ENCODE results near the gene MPV17L2. TPM values are rescaled to one million over a fixed set of nuclear protein-coding genes. Genes with fewer than 3 reads are reported as not detected.

Gene MPV17L2
- polyA plus RNA-seq, 1 donor from 2014 or later = 17.7 TPM

GRCh38 chr19:18183529-18183928 is 9.5 kb upstream of the MPV17L2 start:
- H3K79me2 ChIP-seq (replicated peaks; ENCODE audit: insufficient read depth, low read length) = no peaks in the 10 kb centered on the region
- no peak overlapping the region for H3K4me3 ChIP-seq (ENCODE audit: low read length)
- H3K27me3 ChIP-seq (ENCODE audit: insufficient read depth, low read depth, low read length) = no peaks in the 10 kb centered on the region

GRCh38 chr19:18185538-18185937 is 7.5 kb upstream of the MPV17L2 start:
- no peak overlapping the region for H3K4me3 ChIP-seq (ENCODE audit: low read length)
- H3K79me2 ChIP-seq (replicated peaks; ENCODE audit: insufficient read depth, low read length) = no peaks in the 10 kb centered on the region
- H3K9me3 ChIP-seq (ENCODE audit: low read length) = no peaks in the 10 kb centered on the region
- no peak overlapping the region for H3K9ac ChIP-seq (ENCODE audit: low read length)
- no peak overlapping the region for H2AFZ ChIP-seq (ENCODE audit: low read depth, low read length)
- H3F3A ChIP-seq (ENCODE audit: insufficient read depth, low read length, poor library complexity, severe bottlenecking) = no peaks in the 10 kb centered on the region
- H3K4me2 ChIP-seq (ENCODE audit: low read length) = no peak overlapping the region
- no peaks in the 10 kb centered on the region for H3K27me3 ChIP-seq (ENCODE audit: insufficient read depth, low read depth, low read length)
- no peaks in the 10 kb centered on the region for H4K20me1 ChIP-seq (ENCODE audit: insufficient read depth)
- H3K9me2 ChIP-seq (ENCODE audit: insufficient read depth, low read length) = no peaks in the 10 kb centered on the region
- H3K36me3 ChIP-seq (ENCODE audit: insufficient read depth, low read length) = no peaks in the 10 kb centered on the region
- no peak overlapping the region for H3K27ac ChIP-seq (ENCODE audit: low read length)
- TF ChIP-seq TAF1 (IDR thresholded peaks at IDR 0.05; ENCODE audit: low read depth) (no peak), REST (IDR thresholded peaks at IDR 0.05; ENCODE audit: borderline replicate concordance) (no peak), EP300 (conservative IDR thresholded peaks at IDR 0.05; ENCODE audit: poor library complexity, severe bottlenecking) (no peak), POLR2AphosphoS5 (IDR thresholded peaks at IDR 0.05) (no peak), SMC3 (conservative IDR thresholded peaks at IDR 0.05; ENCODE audit: poor library complexity) (no peak), EZH2 (IDR thresholded peaks at IDR 0.05; ENCODE audit: borderline replicate concordance, insufficient read depth, low read length, poor library complexity, severe bottlenecking) (no peak), MXI1 (conservative IDR thresholded peaks at IDR 0.05; ENCODE audit: poor library complexity, severe bottlenecking) (no peak), RAD21 (conservative IDR thresholded peaks at IDR 0.05) (no peak)

More at GRCh38 chr19:18183529-18183928, 9.5 kb upstream of the MPV17L2 start:
- H4K20me1 ChIP-seq (ENCODE audit: insufficient read depth) = no peaks in the 10 kb centered on the region
- H2AFZ ChIP-seq (ENCODE audit: low read depth, low read length) = no peak overlapping the region
- no peaks in the 10 kb centered on the region for H3K36me3 ChIP-seq (ENCODE audit: insufficient read depth, low read length)
- no peak overlapping the region for H3K9ac ChIP-seq (ENCODE audit: low read length)
- H3K27ac ChIP-seq (ENCODE audit: low read length) = no peak overlapping the region
- H3K4me2 ChIP-seq (ENCODE audit: low read length) = no peak overlapping the region
- H3K9me2 ChIP-seq (ENCODE audit: insufficient read depth, low read length) = no peaks in the 10 kb centered on the region
- no peaks in the 10 kb centered on the region for H3K9me3 ChIP-seq (ENCODE audit: low read length)
- no peaks in the 10 kb centered on the region for H3F3A ChIP-seq (ENCODE audit: insufficient read depth, low read length, poor library complexity, severe bottlenecking)
- TF ChIP-seq REST (IDR thresholded peaks at IDR 0.05; ENCODE audit: borderline replicate concordance) (no peak), SMC3 (conservative IDR thresholded peaks at IDR 0.05; ENCODE audit: poor library complexity) (no peak), CTCF (IDR thresholded peaks at IDR 0.05; ENCODE audit: poor library complexity, severe bottlenecking) (no peak), RAD21 (conservative IDR thresholded peaks at IDR 0.05) (no peak), POLR2AphosphoS5 (IDR thresholded peaks at IDR 0.05) (no peak), EZH2 (IDR thresholded peaks at IDR 0.05; ENCODE audit: borderline replicate concordance, insufficient read depth, low read length, poor library complexity, severe bottlenecking) (no peak), EP300 (conservative IDR thresholded peaks at IDR 0.05; ENCODE audit: poor library complexity, severe bottlenecking) (no peak), TAF1 (IDR thresholded peaks at IDR 0.05; ENCODE audit: low read depth) (no peak), MXI1 (conservative IDR thresholded peaks at IDR 0.05; ENCODE audit: poor library complexity, severe bottlenecking) (no peak)
